ENCODE data around the gene KATNB1.
A peak's percentile ranks its signal among the peaks of the same experiment; 100 is the strongest.

KATNB1 gene

GRCh38 chr16:57735755-57736418 lies at the start of gene KATNB1:
KATNB1 (plus strand) TSS chr16:57735770; CDS start chr16:57737244, 1,474 bp downstream.
- Mint-ChIP-seq H3K36me3 (peaks cover 19% of the 10 kb centered on the region), H3K4me1 (peaks cover 32% of the 10 kb centered on the region), H3K9me3 (peaks cover 21% of the 10 kb centered on the region), H3K27me3 (peaks cover 3% of the 10 kb centered on the region), H3K27ac (peak within 1 kb of the TSS; percentile 87), H3K4me3 (peak within 1 kb of the TSS; percentile 96)
- DNase-seq = no peak
- CTCF ChIA-PET = interaction anchor here (0.7 to 3.4 kb wide), 9 partner anchors 16 to 159 kb away, joined by 3 to 17 read pairs (median 5); no protein-coding TSS in a partner anchor

GRCh38 chr16:57686577-57686976 lies 49.0 kb upstream of the KATNB1 start:
- peaks cover 34% of the 10 kb centered on the region for H3K4me1 Mint-ChIP-seq
- no peak overlapping the region for H3K27ac Mint-ChIP-seq
- CTCF ChIA-PET = no interaction called here

GRCh38 chr16:57687363-57687929 lies 48.1 kb upstream of the KATNB1 start:
- Mint-ChIP-seq H3K27me3 (peaks cover 21% of the 10 kb centered on the region), H3K27ac (no peak overlapping the region), H3K36me3 (no peaks in the 10 kb centered on the region), H3K4me1 (peaks cover 38% of the 10 kb centered on the region), H3K9me3 (no peaks in the 10 kb centered on the region), H3K4me3 (no peak overlapping the region)
- CTCF ChIA-PET = no interaction called here
- DNase-seq = no peak

More at GRCh38 chr16:57686577-57686976, 49.0 kb upstream of the KATNB1 start:
- no peaks in the 10 kb centered on the region for H3K9me3 Mint-ChIP-seq
- no peaks in the 10 kb centered on the region for H3K36me3 Mint-ChIP-seq
- H3K4me3 Mint-ChIP-seq = no peak overlapping the region
- H3K27me3 Mint-ChIP-seq = peaks cover 18% of the 10 kb centered on the region
- no peak for DNase-seq

- Mint-ChIP-seq H3K9me3 (no peaks in the 10 kb centered on the region), H3K4me1 (peaks cover 38% of the 10 kb centered on the region), H3K27me3 (peaks cover 26% of the 10 kb centered on the region), H3K36me3 (no peaks in the 10 kb centered on the region), H3K4me3 (no peak overlapping the region), H3K27ac (peak overlapping the region; percentile 12)
- CTCF ChIA-PET = no interaction called here
- no peak for DNase-seq
Observed at GRCh38 chr16:57688487-57688986, 47.0 kb upstream of the KATNB1 start.

DNA sequence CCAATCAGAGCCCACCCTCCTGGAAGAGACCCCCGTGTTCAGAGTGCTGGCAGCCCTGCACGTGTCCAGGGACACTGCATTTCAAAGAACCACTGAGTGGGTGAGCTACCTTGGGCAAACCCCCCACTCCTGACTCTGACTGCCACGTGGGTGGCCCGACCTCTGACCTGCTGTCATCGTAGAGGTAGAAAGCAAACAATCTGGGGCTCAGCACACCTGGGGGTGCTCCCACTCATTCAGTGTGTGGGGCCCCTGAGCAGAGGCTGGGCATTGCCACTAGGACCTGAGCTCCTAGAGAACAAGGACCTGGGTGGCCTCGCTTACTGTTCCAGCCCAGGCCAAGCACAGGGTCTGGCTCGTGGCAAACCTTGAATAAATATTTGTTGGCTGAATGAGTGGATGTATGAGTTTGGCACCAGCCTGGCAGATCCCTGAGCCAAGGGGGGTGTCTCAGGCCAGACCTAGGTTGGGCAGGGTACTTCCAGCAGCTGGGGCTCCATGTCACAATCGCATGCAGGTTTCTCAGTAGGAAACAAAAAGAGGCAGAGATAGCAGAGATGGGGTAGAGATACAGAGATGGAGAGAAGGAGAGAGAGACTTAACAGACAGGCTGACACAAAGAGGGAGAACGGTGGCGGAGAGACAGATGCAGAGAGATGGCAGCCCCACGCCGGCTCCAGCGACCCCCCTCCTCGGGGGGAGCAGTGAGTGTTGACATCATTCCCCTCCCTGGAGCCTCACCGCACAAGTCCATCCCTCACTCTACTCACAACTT lies 46.4 kb upstream of the KATNB1 start:
- H3K9me3 Mint-ChIP-seq = no peaks in the 10 kb centered on the region
- peaks cover 26% of the 10 kb centered on the region for H3K27me3 Mint-ChIP-seq
- H3K36me3 Mint-ChIP-seq = no peaks in the 10 kb centered on the region
- H3K4me1 Mint-ChIP-seq = peaks cover 38% of the 10 kb centered on the region
- H3K4me3 Mint-ChIP-seq = peak overlapping the region; percentile 40
- no peak for DNase-seq
- CTCF ChIA-PET = interaction anchor here (0.9 to 1.6 kb wide), 3 partner anchors 9 to 47 kb away, joined by 3 to 5 read pairs (median 5); partner anchors contain the start of gene ADGRG3
- peak overlapping the region; percentile 90 for H3K27ac Mint-ChIP-seq

GRCh38 chr16:57689762-57690558 lies 45.6 kb upstream of the KATNB1 start:
- Mint-ChIP-seq H3K36me3 (no peaks in the 10 kb centered on the region), H3K9me3 (no peaks in the 10 kb centered on the region), H3K27me3 (peaks cover 31% of the 10 kb centered on the region), H3K4me1 (peaks cover 44% of the 10 kb centered on the region), H3K4me3 (peak overlapping the region; percentile 22), H3K27ac (peak overlapping the region; percentile 90)
- DNase-seq = peak; percentile 73
- CTCF ChIA-PET = interaction anchor here (0.7 to 1.6 kb wide), 5 partner anchors 10 to 114 kb away, joined by 3 to 5 read pairs (median 3); partner anchors contain the start of gene ADGRG3

GRCh38 chr16:57690782-57691471 lies 44.6 kb upstream of the KATNB1 start:
- H3K36me3 Mint-ChIP-seq = no peaks in the 10 kb centered on the region
- H3K4me1 Mint-ChIP-seq = peaks cover 44% of the 10 kb centered on the region
- H3K27me3 Mint-ChIP-seq = peaks cover 32% of the 10 kb centered on the region
- no peak for DNase-seq
- CTCF ChIA-PET = interaction anchor here (1.3 to 1.6 kb wide), 3 partner anchors 10 to 115 kb away, joined by 3 to 5 read pairs (median 5); partner anchors contain the start of gene ADGRG3
- no peak overlapping the region for H3K4me3 Mint-ChIP-seq
- peak overlapping the region; percentile 25 for H3K27ac Mint-ChIP-seq
- no peaks in the 10 kb centered on the region for H3K9me3 Mint-ChIP-seq

- Mint-ChIP-seq H3K4me1 (peaks cover 44% of the 10 kb centered on the region), H3K27me3 (peaks cover 33% of the 10 kb centered on the region), H3K9me3 (no peaks in the 10 kb centered on the region), H3K27ac (no peak overlapping the region), H3K4me3 (no peak overlapping the region), H3K36me3 (no peaks in the 10 kb centered on the region)
- CTCF ChIA-PET = no interaction called here
- no peak for DNase-seq
Observed at GRCh38 chr16:57692636-57693035, 42.9 kb upstream of the KATNB1 start.

DNA sequence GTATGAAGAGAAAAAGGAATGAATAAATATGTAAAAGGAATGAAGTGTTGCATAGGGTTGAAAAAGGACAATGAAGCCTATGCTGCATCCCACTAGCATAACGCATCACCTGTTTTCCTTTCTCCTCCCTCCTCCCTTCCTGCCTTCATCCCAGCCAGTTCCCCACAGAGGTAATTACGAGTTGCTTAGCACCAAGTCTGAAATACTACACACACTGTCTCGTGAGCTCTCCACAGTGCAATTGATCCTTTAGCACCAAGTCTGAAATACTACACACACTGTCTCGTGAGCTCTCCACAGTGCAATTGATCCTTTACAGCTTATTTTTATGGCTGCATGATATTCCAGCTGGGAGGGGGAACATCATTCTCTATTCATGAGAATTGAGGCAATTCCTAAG lies 42.0 kb upstream of the KATNB1 start:
- Mint-ChIP-seq H3K27ac (no peak overlapping the region), H3K9me3 (no peaks in the 10 kb centered on the region), H3K4me1 (peaks cover 37% of the 10 kb centered on the region), H3K4me3 (no peak overlapping the region), H3K36me3 (no peaks in the 10 kb centered on the region), H3K27me3 (peaks cover 41% of the 10 kb centered on the region)
- no peak for DNase-seq
- CTCF ChIA-PET = no interaction called here

GRCh38 chr16:57694231-57694724 lies 41.3 kb upstream of the KATNB1 start:
- Mint-ChIP-seq H3K4me3 (no peak overlapping the region), H3K27ac (no peak overlapping the region), H3K4me1 (peaks cover 33% of the 10 kb centered on the region), H3K9me3 (no peaks in the 10 kb centered on the region), H3K27me3 (peaks cover 36% of the 10 kb centered on the region), H3K36me3 (no peaks in the 10 kb centered on the region)
- no peak for DNase-seq
- CTCF ChIA-PET = no interaction called here

DNA sequence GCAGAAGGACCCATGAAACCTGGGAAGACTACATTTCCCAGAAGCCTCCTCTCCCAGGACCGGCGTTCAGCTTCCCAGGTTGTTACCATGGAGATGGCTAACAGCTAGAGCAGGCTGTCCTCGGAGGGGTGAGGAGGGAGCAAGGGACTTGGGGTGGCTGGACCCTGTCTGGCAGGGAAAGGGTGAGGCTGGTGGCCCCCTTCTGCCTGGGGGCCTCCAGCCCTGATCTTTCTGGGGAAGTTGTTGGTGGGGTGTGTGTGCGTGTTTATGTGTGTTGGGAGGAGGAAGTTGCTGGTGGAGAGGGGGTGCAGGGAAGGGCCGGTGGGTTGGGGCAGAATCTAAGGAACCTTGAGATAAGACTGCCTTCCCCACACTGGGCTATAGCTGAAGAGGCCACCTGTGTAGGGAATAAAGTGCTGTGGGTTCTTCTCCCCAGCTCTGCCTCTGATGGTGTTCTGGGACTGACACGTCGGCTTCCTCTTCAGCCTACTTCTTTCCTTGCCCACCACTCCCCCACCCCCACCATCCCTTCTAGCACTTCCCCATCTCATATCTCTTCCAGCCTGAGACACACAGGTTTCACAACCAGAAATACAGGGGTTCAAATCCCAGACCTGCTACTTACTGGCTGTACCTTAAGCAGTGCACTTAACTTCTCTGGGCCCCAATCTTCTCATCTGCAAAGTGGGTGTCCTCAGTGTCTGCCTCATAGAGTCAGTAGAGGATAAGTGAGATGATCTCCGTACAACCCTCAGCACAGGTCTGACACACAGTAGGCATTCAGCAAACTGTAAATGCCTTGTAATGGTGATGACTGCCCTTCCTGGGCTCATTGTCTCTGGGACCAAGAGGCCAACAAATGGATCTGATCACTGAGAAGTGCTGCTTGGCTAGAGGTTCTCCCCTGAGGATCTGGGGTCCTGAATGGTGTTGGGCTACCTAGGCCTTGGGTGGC lies 40.6 kb upstream of the KATNB1 start, which contains the start of gene DRC7:
Gene DRC7, plus strand, starts transcription at position 82 of the 955 bp plus-strand sequence. CDS start 3,144 bp downstream, outside the sequence.
- H3K27me3 Mint-ChIP-seq = peaks cover 36% of the 10 kb centered on the region
- H3K4me1 Mint-ChIP-seq = peaks cover 26% of the 10 kb centered on the region
- no peaks in the 10 kb centered on the region for H3K9me3 Mint-ChIP-seq
- DNase-seq = peak; percentile 46
- CTCF ChIA-PET = no interaction called here
- no peak within 1 kb of the TSS for H3K27ac Mint-ChIP-seq
- no peak within 1 kb of the TSS for H3K4me3 Mint-ChIP-seq
- no peaks in the 10 kb centered on the region for H3K36me3 Mint-ChIP-seq

DNA sequence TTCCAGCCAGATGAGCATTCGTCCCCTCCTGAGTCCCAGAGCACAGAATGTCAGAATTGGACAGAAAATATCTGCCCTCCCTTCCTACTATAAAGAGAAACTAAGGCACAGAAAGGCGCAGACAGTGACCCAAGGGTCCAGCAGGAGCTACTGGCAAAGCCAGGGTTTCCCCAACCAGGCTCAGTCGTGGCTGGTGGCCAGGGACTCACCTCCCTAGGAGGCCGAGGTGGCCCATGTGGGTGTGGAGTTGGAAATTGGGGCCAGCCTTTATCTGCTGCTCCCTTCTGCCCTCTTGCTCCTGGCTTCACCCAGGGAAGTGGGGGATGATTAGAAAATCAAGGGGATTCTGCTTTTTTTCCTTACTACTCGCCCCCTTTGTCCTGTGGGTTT lies 39.9 kb upstream of the KATNB1 start:
- Mint-ChIP-seq H3K9me3 (no peaks in the 10 kb centered on the region), H3K27me3 (peaks cover 36% of the 10 kb centered on the region), H3K36me3 (no peaks in the 10 kb centered on the region), H3K27ac (no peak overlapping the region), H3K4me3 (no peak overlapping the region), H3K4me1 (peaks cover 19% of the 10 kb centered on the region)
- DNase-seq = no peak
- CTCF ChIA-PET = interaction anchor here (1.1 kb wide), 1 partner anchor 24 kb away, joined by 3 read pairs; no protein-coding TSS in a partner anchor

All from activated naive CD4-positive, alpha-beta T cell treated with anti-CD3 and anti-CD28 coated beads, Interleukin-2, amount 10 ng/mL, durations not matched to agents 7 days and 5 days (primary cell).